ENCODE measurements around the gene PLXND1. TPM values are rescaled to one million over a fixed set of nuclear protein-coding genes. Genes with fewer than 3 reads are reported as not detected.
"Not testable (repeated sequence)": the region's sequence is repeated elsewhere in the genome, so short reads cannot be mapped to it uniquely, and the experiment has no call there.

PLXND1 gene
- polyA plus RNA-seq, 4 donors, result 3.4 to 54.7 (median 19.4) TPM

- Histone ChIP-seq H3K9me3 (ENCODE audit: control insufficient read depth in 2 of 2, insufficient read depth in 1 of 2, low read depth in 1 of 2, low read length in 1 of 2) (no peaks in the 10 kb centered on the region), H3K27me3 (ENCODE audit: control insufficient read depth in 3 of 3, insufficient read depth in 3 of 3, low read length in 3 of 3) (peaks cover 0 to 1% (median 0%) of the 10 kb centered on the region in 3 donors), H3K27ac (ENCODE audit: low read depth in 1 of 3, low read length in 2 of 3) (no peak overlapping the region), H3K4me1 (ENCODE audit: control insufficient read depth in 3 of 3, insufficient read depth in 2 of 3, low read depth in 1 of 3, low read length in 2 of 3) (peaks cover 0 to 3% (median 0%) of the 10 kb centered on the region in 3 donors), H3K36me3 (ENCODE audit: control insufficient read depth in 3 of 3, insufficient read depth in 2 of 3, low read depth in 1 of 3, low read length in 3 of 3) (no peaks in the 10 kb centered on the region), H3K4me3 (ENCODE audit: low read depth in 1 of 3, low read length in 3 of 3) (no peak overlapping the region)
- no peak for FAIRE-seq
- no peak for DNase-seq
- WGBS, 3 donors, result 87 to 96% (median 96%) methylated on average over 9 of the region's 9 CpGs
Observed at GRCh38 chr3:129614435-129614834, 8.0 kb upstream of the PLXND1 start.

- Histone ChIP-seq H3K9me3 (ENCODE audit: control insufficient read depth in 2 of 2, insufficient read depth in 1 of 2, low read depth in 1 of 2, low read length in 1 of 2) (no peaks in the 10 kb centered on the region), H3K4me1 (ENCODE audit: control insufficient read depth in 3 of 3, insufficient read depth in 2 of 3, low read depth in 1 of 3, low read length in 2 of 3) (peaks cover 0 to 3% (median 0%) of the 10 kb centered on the region in 3 donors), H3K27me3 (ENCODE audit: control insufficient read depth in 3 of 3, insufficient read depth in 3 of 3, low read length in 3 of 3) (peaks cover 0 to 9% (median 0%) of the 10 kb centered on the region in 3 donors), H3K36me3 (ENCODE audit: control insufficient read depth in 3 of 3, insufficient read depth in 2 of 3, low read depth in 1 of 3, low read length in 3 of 3) (no peaks in the 10 kb centered on the region), H3K4me3 (ENCODE audit: low read depth in 1 of 3, low read length in 3 of 3) (no peak overlapping the region), H3K27ac (ENCODE audit: low read depth in 1 of 3, low read length in 2 of 3) (no peak overlapping the region)
- DNase-seq (no peak), FAIRE-seq (no peak)
- whole genome bisulfite sequencing, 3 donors, result 71 to 86% (median 77%) methylated on average over 3 of the region's 3 CpGs
Observed at GRCh38 chr3:129613367-129613740, 6.9 kb upstream of the PLXND1 start.

- H3K36me3 ChIP-seq (ENCODE audit: control insufficient read depth in 3 of 3, insufficient read depth in 2 of 3, low read depth in 1 of 3, low read length in 3 of 3), result no peaks in the 10 kb centered on the region
- peaks cover 0 to 15% (median 0%) of the 10 kb centered on the region in 3 donors for H3K27me3 ChIP-seq (ENCODE audit: control insufficient read depth in 3 of 3, insufficient read depth in 3 of 3, low read length in 3 of 3)
- no peak overlapping the region for H3K4me3 ChIP-seq (ENCODE audit: low read depth in 1 of 3, low read length in 3 of 3)
- DNase-seq (no peak), FAIRE-seq (no peak)
- peak overlapping the region in 1 of 3 donors; percentile 38 for H3K27ac ChIP-seq (ENCODE audit: low read depth in 1 of 3, low read length in 2 of 3)
- WGBS, 3 donors, result 70 to 72% (median 72%) methylated on average over 16 of the region's 16 CpGs
- H3K9me3 ChIP-seq (ENCODE audit: control insufficient read depth in 2 of 2, insufficient read depth in 1 of 2, low read depth in 1 of 2, low read length in 1 of 2), result no peaks in the 10 kb centered on the region
- H3K4me1 ChIP-seq (ENCODE audit: control insufficient read depth in 3 of 3, insufficient read depth in 2 of 3, low read depth in 1 of 3, low read length in 2 of 3), result peaks cover 0 to 3% (median 0%) of the 10 kb centered on the region in 3 donors
Observed at GRCh38 chr3:129612534-129613366, 6.3 kb upstream of the PLXND1 start.

- Histone ChIP-seq H3K27me3 (ENCODE audit: control insufficient read depth in 3 of 3, insufficient read depth in 3 of 3, low read length in 3 of 3) (peaks cover 0 to 23% (median 0%) of the 10 kb centered on the region in 3 donors), H3K4me1 (ENCODE audit: control insufficient read depth in 3 of 3, insufficient read depth in 2 of 3, low read depth in 1 of 3, low read length in 2 of 3) (peaks cover 0 to 3% (median 0%) of the 10 kb centered on the region in 3 donors), H3K9me3 (ENCODE audit: control insufficient read depth in 2 of 2, insufficient read depth in 1 of 2, low read depth in 1 of 2, low read length in 1 of 2) (no peaks in the 10 kb centered on the region), H3K4me3 (ENCODE audit: low read depth in 1 of 3, low read length in 3 of 3) (no peak overlapping the region), H3K36me3 (ENCODE audit: control insufficient read depth in 3 of 3, insufficient read depth in 2 of 3, low read depth in 1 of 3, low read length in 3 of 3) (no peaks in the 10 kb centered on the region), H3K27ac (ENCODE audit: low read depth in 1 of 3, low read length in 2 of 3) (peak overlapping the region in 1 of 3 donors; percentile 38)
- FAIRE-seq (no peak), DNase-seq (no peak)
- WGBS, 3 donors, result 44 to 53% (median 52%) methylated on average over 25 of the region's 25 CpGs
Observed at GRCh38 chr3:129611812-129612533, 5.5 kb upstream of the PLXND1 start.

- 81 to 90% (median 83%) methylated on average over 9 of the region's 9 CpGs for WGBS, 3 donors
- Histone ChIP-seq H3K9me3 (ENCODE audit: control insufficient read depth in 2 of 2, insufficient read depth in 1 of 2, low read depth in 1 of 2, low read length in 1 of 2) (no peaks in the 10 kb centered on the region), H3K4me3 (ENCODE audit: low read depth in 1 of 3, low read length in 3 of 3) (no peak overlapping the region), H3K27ac (ENCODE audit: low read depth in 1 of 3, low read length in 2 of 3) (peak overlapping the region in 1 of 3 donors; percentile 0), H3K27me3 (ENCODE audit: control insufficient read depth in 3 of 3, insufficient read depth in 3 of 3, low read length in 3 of 3) (peaks cover 0 to 25% (median 0%) of the 10 kb centered on the region in 3 donors), H3K36me3 (ENCODE audit: control insufficient read depth in 3 of 3, insufficient read depth in 2 of 3, low read depth in 1 of 3, low read length in 3 of 3) (no peaks in the 10 kb centered on the region), H3K4me1 (ENCODE audit: control insufficient read depth in 3 of 3, insufficient read depth in 2 of 3, low read depth in 1 of 3, low read length in 2 of 3) (peaks cover 0 to 3% (median 0%) of the 10 kb centered on the region in 3 donors)
- DNase-seq, result no peak
- FAIRE-seq, result no peak
Observed at GRCh38 chr3:129611446-129611800, 4.9 kb upstream of the PLXND1 start.

GRCh38 chr3:129610794-129611445 lies 4.4 kb upstream of the PLXND1 start:
- H3K36me3 ChIP-seq (ENCODE audit: control insufficient read depth in 3 of 3, insufficient read depth in 2 of 3, low read depth in 1 of 3, low read length in 3 of 3); H3K9me3 ChIP-seq (ENCODE audit: control insufficient read depth in 2 of 2, insufficient read depth in 1 of 2, low read depth in 1 of 2, low read length in 1 of 2); DNase-seq; H3K4me3 ChIP-seq (ENCODE audit: low read depth in 1 of 3, low read length in 3 of 3); H3K4me1 ChIP-seq (ENCODE audit: control insufficient read depth in 3 of 3, insufficient read depth in 2 of 3, low read depth in 1 of 3, low read length in 2 of 3); FAIRE-seq: not testable (repeated sequence)
- peak overlapping the region in 1 of 3 donors; percentile 0 for H3K27ac ChIP-seq (ENCODE audit: low read depth in 1 of 3, low read length in 2 of 3)
- peaks cover 0 to 27% (median 2%) of the 10 kb centered on the region in 3 donors for H3K27me3 ChIP-seq (ENCODE audit: control insufficient read depth in 3 of 3, insufficient read depth in 3 of 3, low read length in 3 of 3)
- 87 to 94% (median 90%) methylated on average over 11 of the region's 11 CpGs for WGBS, 3 donors

- Histone ChIP-seq H3K36me3 (ENCODE audit: control insufficient read depth in 3 of 3, insufficient read depth in 2 of 3, low read depth in 1 of 3, low read length in 3 of 3) (no peaks in the 10 kb centered on the region), H3K9me3 (ENCODE audit: control insufficient read depth in 2 of 2, insufficient read depth in 1 of 2, low read depth in 1 of 2, low read length in 1 of 2) (no peaks in the 10 kb centered on the region), H3K4me1 (ENCODE audit: control insufficient read depth in 3 of 3, insufficient read depth in 2 of 3, low read depth in 1 of 3, low read length in 2 of 3) (peaks cover 0 to 7% (median 0%) of the 10 kb centered on the region in 3 donors), H3K27me3 (ENCODE audit: control insufficient read depth in 3 of 3, insufficient read depth in 3 of 3, low read length in 3 of 3) (peaks cover 0 to 33% (median 6%) of the 10 kb centered on the region in 3 donors), H3K4me3 (ENCODE audit: low read depth in 1 of 3, low read length in 3 of 3) (no peak overlapping the region), H3K27ac (ENCODE audit: low read depth in 1 of 3, low read length in 2 of 3) (no peak overlapping the region)
- no peak for DNase-seq
- 48 to 56% (median 53%) methylated on average over 10 of the region's 10 CpGs for WGBS, 3 donors
- no peak for FAIRE-seq
Observed at GRCh38 chr3:129610276-129610675, 3.8 kb upstream of the PLXND1 start.

- peaks cover 0 to 7% (median 0%) of the 10 kb centered on the region in 3 donors for H3K4me1 ChIP-seq (ENCODE audit: control insufficient read depth in 3 of 3, insufficient read depth in 2 of 3, low read depth in 1 of 3, low read length in 2 of 3)
- DNase-seq (no peak), FAIRE-seq (no peak)
- peaks cover 3 to 37% (median 6%) of the 10 kb centered on the region in 3 donors for H3K27me3 ChIP-seq (ENCODE audit: control insufficient read depth in 3 of 3, insufficient read depth in 3 of 3, low read length in 3 of 3)
- WGBS, 3 donors, result 5 to 49% (median 20%) methylated on average over 3 of the region's 3 CpGs
- H3K27ac ChIP-seq (ENCODE audit: low read depth in 1 of 3, low read length in 2 of 3), result no peak overlapping the region
- no peaks in the 10 kb centered on the region for H3K9me3 ChIP-seq (ENCODE audit: control insufficient read depth in 2 of 2, insufficient read depth in 1 of 2, low read depth in 1 of 2, low read length in 1 of 2)
- H3K36me3 ChIP-seq (ENCODE audit: control insufficient read depth in 3 of 3, insufficient read depth in 2 of 3, low read depth in 1 of 3, low read length in 3 of 3), result no peaks in the 10 kb centered on the region
- no peak overlapping the region for H3K4me3 ChIP-seq (ENCODE audit: low read depth in 1 of 3, low read length in 3 of 3)
Observed at GRCh38 chr3:129609591-129610182, 3.2 kb upstream of the PLXND1 start.

All from small intestine (tissue), 7 donors.